HepG2 (cell line): ENCODE measurements around the gene ZFP64. TPM values are rescaled to one million over a fixed set of nuclear protein-coding genes. Genes with fewer than 3 reads are reported as not detected.
A peak's percentile ranks its signal among the peaks of the same experiment; 100 is the strongest.

Experiments
- ATAC-seq: fragments of 200-7000 bp; cut with Tn5 transposase; 3 replicates; pipeline ENCODE4 v1.9.1; 2020; ENCODE audit warnings: mild to moderate bottlenecking, moderate library complexity
- BruUV-seq: library from RNA; stranded (reverse); fragments of 400-500 nt; replicated peaks from 2 replicates; lab custom pipeline; 2021; lab: Mats Ljungman, UMichigan
- CTCF ChIA-PET: fragments of 300-600 bp; formaldehyde crosslinking; extraction: SDS; loops from one replicate; lab custom pipeline; 2021; ENCODE audit warnings: low total read pairs, inconsistent platforms, low intra/inter-chr PET ratio; lab: Yijun Ruan, JAX
- POLR2A ChIA-PET: fragments of 350-600 bp; sonication (Branson Sonifier 250); formaldehyde crosslinking; loops from one replicate; lab custom pipeline; 2020; ENCODE audit warnings: antibody characterized with exemption, inconsistent platforms; lab: Yijun Ruan, JAX
- DNase-seq: peaks from one replicate; pipeline ENCODE4 v3.0.0-alpha.2; 2015; ENCODE audit warnings: low spot score
- FAIRE-seq: peaks from 3 replicates; lab custom pipeline; 2011; peaks lifted over from hg19 to GRCh38; lab: Jason Lieb, UNC
- H2AFZ ChIP-seq: one replicate; pipeline ENCODE4 v1.6.1; 2011; ENCODE audit warnings: low read length, inconsistent platforms
- H3K27ac ChIP-seq: fragments of 300-600 bp; 3 replicates; pipeline ENCODE4 v1.8.0; 2011; ENCODE audit warnings: mixed run types, mild to moderate bottlenecking, mixed read lengths, low read length, inconsistent platforms; ENCODE audit not compliant: insufficient read depth; ENCODE audit errors: extremely low read length
- H3K27me3 ChIP-seq, 2 experiments: fragments of 200-600 bp in 1 of 2; 2 replicates in 1 of 2; 3 replicates in 1 of 2; pipeline versions ENCODE4 v1.6.0 to v1.8.0; 2011; ENCODE audit warnings: low read length in 2 of 2, mild to moderate bottlenecking in 2 of 2, moderate library complexity in 2 of 2, inconsistent platforms in 1 of 2; ENCODE audit not compliant: insufficient read depth in 2 of 2, control insufficient read depth in 1 of 2
- H3K36me3 ChIP-seq, 2 experiments: fragments of 200-600 bp in 1 of 2; replicated peaks in 1 of 2; 2 replicates in 1 of 2; 3 replicates in 1 of 2; pipeline versions ENCODE4 v1.5.1 to v1.8.0; 2011; ENCODE audit warnings: low read length in 2 of 2, inconsistent platforms in 1 of 2; ENCODE audit not compliant: insufficient read depth in 2 of 2, control insufficient read depth in 1 of 2
- H3K4me1 ChIP-seq: 2 replicates; pipeline ENCODE4 v1.5.1; 2012; ENCODE audit warnings: low read length, inconsistent platforms; ENCODE audit not compliant: insufficient read depth
- H3K4me2 ChIP-seq: 2 replicates; pipeline ENCODE4 v1.6.0; 2011; ENCODE audit warnings: low read depth, low read length, inconsistent platforms
- H3K4me3 ChIP-seq, 3 experiments: fragments of 200-600 bp in 1 of 3; sonication (generic), shearing (Covaris generic) in 1 of 3; replicated peaks in 1 of 3; 2 replicates each; pipeline ENCODE4 v1.5.1; 2011 to 2016; ENCODE audit warnings: low read length in 3 of 3, inconsistent platforms in 2 of 3, low read depth in 2 of 3, mild to moderate bottlenecking in 2 of 3, control low read depth in 1 of 3, mixed read lengths in 1 of 3; ENCODE audit not compliant: insufficient read depth in 1 of 3
- H3K79me2 ChIP-seq: one replicate; pipeline ENCODE4 v1.6.1; 2011; ENCODE audit warnings: low read length, inconsistent platforms; ENCODE audit not compliant: insufficient read depth
- H3K9ac ChIP-seq: 2 replicates; pipeline ENCODE4 v1.6.0; 2011; ENCODE audit warnings: mild to moderate bottlenecking, low read depth, low read length, inconsistent platforms; ENCODE audit not compliant: insufficient read depth
- H3K9me3 ChIP-seq: 2 replicates; pipeline ENCODE4 v1.5.1; 2012; ENCODE audit warnings: mild to moderate bottlenecking, low read length
- H4K20me1 ChIP-seq: 2 replicates; pipeline ENCODE4 v1.6.0; 2011; ENCODE audit warnings: inconsistent platforms, mild to moderate bottlenecking, low read length, moderate library complexity; ENCODE audit not compliant: insufficient read depth
- AGO1 ChIP-seq: fragments of 200-400 bp; formaldehyde crosslinking; IDR thresholded peaks from 2 replicates; pipeline ENCODE4 v1.6.1; 2017; ENCODE audit warnings: mild to moderate bottlenecking, low read depth, low read length, moderate library complexity; ENCODE audit not compliant: poor library complexity, severe bottlenecking
- AHR ChIP-seq: IDR thresholded peaks from 2 replicates; pipeline ENCODE4 v1.6.1; 2018; ENCODE audit warnings: missing genetic modification reagents, missing compliant biosample characterization
- KAT2B ChIP-seq: fragments of 150-350 bp; IDR thresholded peaks from 2 replicates; pipeline ENCODE4 v1.6.1; 2014; ENCODE audit warnings: low read depth, low read length, borderline replicate concordance
- MAFF ChIP-seq: IDR thresholded peaks from 2 replicates; pipeline ENCODE4 v1.6.1; 2011; ENCODE audit warnings: low read depth, low read length, improper control_type of control experiment
- NKX3-1 ChIP-seq: sonication (generic); formaldehyde crosslinking; IDR thresholded peaks from 2 replicates; pipeline ENCODE4 v1.5.0; 2020; ENCODE audit warnings: missing genetic modification reagents
- RARA ChIP-seq: IDR thresholded peaks from 2 replicates; pipeline ENCODE4 v1.6.1; 2016; ENCODE audit warnings: missing genetic modification reagents, missing compliant biosample characterization
- ZNF574 ChIP-seq: sonication (generic); formaldehyde crosslinking; IDR thresholded peaks from 2 replicates; pipeline ENCODE4 v1.4.0; 2020; ENCODE audit warnings: missing genetic modification reagents
- ZNF598 ChIP-seq: sonication (generic); formaldehyde crosslinking; IDR thresholded peaks from 2 replicates; pipeline ENCODE4 v1.5.1; 2020; ENCODE audit warnings: mild to moderate bottlenecking, missing genetic modification reagents, borderline replicate concordance
- ZNF766 ChIP-seq: sonication (generic); formaldehyde crosslinking; IDR thresholded peaks from 2 replicates; pipeline ENCODE4 v1.5.0; 2020; ENCODE audit warnings: missing genetic modification reagents, borderline replicate concordance
- ZNF816 ChIP-seq: sonication (generic); formaldehyde crosslinking; IDR thresholded peaks from 2 replicates; pipeline ENCODE4 v1.8.0; 2022; ENCODE audit warnings: missing genetic modification reagents, mild to moderate bottlenecking, borderline replicate concordance
- WGBS: methylation state at CpG from one replicate; pipeline ENCODE4 v1.1.6; 2017; ENCODE audit warnings: low lambda C conversion rate; 5-methylcytosine and 5-hydroxymethylcytosine counted together
- in situ Hi-C: cut with HindIII; loops from 2 replicates; pipeline ENCODE4 v1.10.0; 2017; ENCODE audit warnings: low pct_unique_long_range_greater_than_20kb; ENCODE audit not compliant: extremely low pct_ligation_motif_present
- intact Hi-C: fragments of 100-400 bp; cut with micrococcal nuclease; formaldehyde crosslinking; loops from one replicate; pipeline ENCODE4 v1.10.0; 2022; ENCODE audit not compliant: unreplicated experiment
- polyA plus RNA-seq, 8 experiments: library from polyadenylated mRNA; depleted of rRNA in 3 of 8; stranded (reverse) in 7 of 8; unstranded in 1 of 8; fragments of >200 nt; fragmentation: Illumina TruSeq in 4 of 8; extraction: Trizol in 4 of 8; gene quantifications; 2 replicates each; pipeline versions ENCODE4 v1.2.1 to v1.2.3, GENCODE V29; 2011 to 2016; ENCODE audit warnings: low read depth in 4 of 8, missing spikeins in 1 of 8, mixed read lengths in 1 of 8; ENCODE audit not compliant: insufficient read depth in 1 of 8
- total RNA-seq, 5 experiments: library from RNA; depleted of rRNA; stranded (reverse); fragments of >200 nt; fragmentation: Illumina TruSeq; extraction: Trizol; gene quantifications; 2 replicates each; pipeline ENCODE4 v1.2.3, GENCODE V29; 2016; ENCODE audit warnings: low read depth in 1 of 5
- TF ChIP-seq, protein P1 (sequence below): IDR thresholded peaks from 2 replicates; pipeline ENCODE4 v1.6.1; 2012; ENCODE audit warnings: low read length, improper control_type of control experiment
- TF ChIP-seq, protein P2 (sequence below): sonication (generic); formaldehyde crosslinking; conservative IDR thresholded peaks from 2 replicates; pipeline ENCODE4 v1.4.0; 2020; ENCODE audit warnings: mild to moderate bottlenecking, missing genetic modification reagents, moderate library complexity

ZFP64 gene
- total and polyA plus RNA-seq, 2 of the 13 experiments (the other 11 are each of a cell fraction or from before 2014, with no cell fraction given), result 12.0 to 24.3 TPM

GRCh38 chr20:52234302-52235045, 42.9 kb upstream of the ZFP64 start:
- peak; percentile 87 for DNase-seq
- Histone ChIP-seq H4K20me1 (no peaks in the 10 kb centered on the region), H3K9ac (no peak overlapping the region), H3K4me1 (peaks cover 55% of the 10 kb centered on the region), H2AFZ (no peak overlapping the region), H3K4me2 (peak overlapping the region; percentile 10; the same call in 1 of the 2 replicates), H3K27me3 (no peaks in the 10 kb centered on the region), H3K79me2 (no peaks in the 10 kb centered on the region), H3K27ac (no peak overlapping the region), H3K9me3 (peaks cover 9% of the 10 kb centered on the region), H3K4me3 (no peak overlapping the region), H3K36me3 (no peaks in the 10 kb centered on the region)
- ChIA-PET CTCF (no interaction called here), POLR2A (interaction anchor here (1.4 kb wide), 1 partner anchor 42 kb away, joined by 4 read pairs; the partner anchor contains the start of gene ZFP64)
- peak; percentile 63 for ATAC-seq
- intact Hi-C loops (no loop called here), in situ Hi-C loops (no loop called here)
- FAIRE-seq, result no peak
- BruUV-seq, result no TSS peak
- WGBS, result 3% methylated on average over 1 of the region's 1 CpG
- peak; percentile 97 for TF ChIP-seq RARA (CRISPR knock-in tag)
- no peak for TF ChIP-seq ZNF766 (CRISPR knock-in tag)
- TF ChIP-seq NKX3-1 (CRISPR knock-in tag), result no peak
- TF ChIP-seq, protein P1, sequence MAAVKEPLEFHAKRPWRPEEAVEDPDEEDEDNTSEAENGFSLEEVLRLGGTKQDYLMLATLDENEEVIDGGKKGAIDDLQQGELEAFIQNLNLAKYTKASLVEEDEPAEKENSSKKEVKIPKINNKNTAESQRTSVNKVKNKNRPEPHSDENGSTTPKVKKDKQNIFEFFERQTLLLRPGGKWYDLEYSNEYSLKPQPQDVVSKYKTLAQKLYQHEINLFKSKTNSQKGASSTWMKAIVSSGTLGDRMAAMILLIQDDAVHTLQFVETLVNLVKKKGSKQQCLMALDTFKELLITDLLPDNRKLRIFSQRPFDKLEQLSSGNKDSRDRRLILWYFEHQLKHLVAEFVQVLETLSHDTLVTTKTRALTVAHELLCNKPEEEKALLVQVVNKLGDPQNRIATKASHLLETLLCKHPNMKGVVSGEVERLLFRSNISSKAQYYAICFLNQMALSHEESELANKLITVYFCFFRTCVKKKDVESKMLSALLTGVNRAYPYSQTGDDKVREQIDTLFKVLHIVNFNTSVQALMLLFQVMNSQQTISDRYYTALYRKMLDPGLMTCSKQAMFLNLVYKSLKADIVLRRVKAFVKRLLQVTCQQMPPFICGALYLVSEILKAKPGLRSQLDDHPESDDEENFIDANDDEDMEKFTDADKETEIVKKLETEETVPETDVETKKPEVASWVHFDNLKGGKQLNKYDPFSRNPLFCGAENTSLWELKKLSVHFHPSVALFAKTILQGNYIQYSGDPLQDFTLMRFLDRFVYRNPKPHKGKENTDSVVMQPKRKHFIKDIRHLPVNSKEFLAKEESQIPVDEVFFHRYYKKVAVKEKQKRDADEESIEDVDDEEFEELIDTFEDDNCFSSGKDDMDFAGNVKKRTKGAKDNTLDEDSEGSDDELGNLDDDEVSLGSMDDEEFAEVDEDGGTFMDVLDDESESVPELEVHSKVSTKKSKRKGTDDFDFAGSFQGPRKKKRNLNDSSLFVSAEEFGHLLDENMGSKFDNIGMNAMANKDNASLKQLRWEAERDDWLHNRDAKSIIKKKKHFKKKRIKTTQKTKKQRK, result no peak
- no peak for TF ChIP-seq AHR (CRISPR knock-in tag)
- TF ChIP-seq ZNF574 (CRISPR knock-in tag), result 0 out of 2 replicates have a peak, but pooled peaks have one; percentile 25
- TF ChIP-seq MAFF, result peak; percentile 98
- TF ChIP-seq ZNF598 (CRISPR knock-in tag), result no peak
- TF ChIP-seq AGO1, result no peak
- no peak for TF ChIP-seq ZNF816 (CRISPR knock-in tag)
- TF ChIP-seq KAT2B, result no peak
- TF ChIP-seq, protein P2, sequence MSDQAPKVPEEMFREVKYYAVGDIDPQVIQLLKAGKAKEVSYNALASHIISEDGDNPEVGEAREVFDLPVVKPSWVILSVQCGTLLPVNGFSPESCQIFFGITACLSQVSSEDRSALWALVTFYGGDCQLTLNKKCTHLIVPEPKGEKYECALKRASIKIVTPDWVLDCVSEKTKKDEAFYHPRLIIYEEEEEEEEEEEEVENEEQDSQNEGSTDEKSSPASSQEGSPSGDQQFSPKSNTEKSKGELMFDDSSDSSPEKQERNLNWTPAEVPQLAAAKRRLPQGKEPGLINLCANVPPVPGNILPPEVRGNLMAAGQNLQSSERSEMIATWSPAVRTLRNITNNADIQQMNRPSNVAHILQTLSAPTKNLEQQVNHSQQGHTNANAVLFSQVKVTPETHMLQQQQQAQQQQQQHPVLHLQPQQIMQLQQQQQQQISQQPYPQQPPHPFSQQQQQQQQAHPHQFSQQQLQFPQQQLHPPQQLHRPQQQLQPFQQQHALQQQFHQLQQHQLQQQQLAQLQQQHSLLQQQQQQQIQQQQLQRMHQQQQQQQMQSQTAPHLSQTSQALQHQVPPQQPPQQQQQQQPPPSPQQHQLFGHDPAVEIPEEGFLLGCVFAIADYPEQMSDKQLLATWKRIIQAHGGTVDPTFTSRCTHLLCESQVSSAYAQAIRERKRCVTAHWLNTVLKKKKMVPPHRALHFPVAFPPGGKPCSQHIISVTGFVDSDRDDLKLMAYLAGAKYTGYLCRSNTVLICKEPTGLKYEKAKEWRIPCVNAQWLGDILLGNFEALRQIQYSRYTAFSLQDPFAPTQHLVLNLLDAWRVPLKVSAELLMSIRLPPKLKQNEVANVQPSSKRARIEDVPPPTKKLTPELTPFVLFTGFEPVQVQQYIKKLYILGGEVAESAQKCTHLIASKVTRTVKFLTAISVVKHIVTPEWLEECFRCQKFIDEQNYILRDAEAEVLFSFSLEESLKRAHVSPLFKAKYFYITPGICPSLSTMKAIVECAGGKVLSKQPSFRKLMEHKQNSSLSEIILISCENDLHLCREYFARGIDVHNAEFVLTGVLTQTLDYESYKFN, result peak; percentile 41
